K562 treated with DMSO at 1 percent for 4 hours (cell line): ENCODE measurements around the gene RSBN1. TPM values are rescaled to one million over a fixed set of nuclear protein-coding genes. Genes with fewer than 3 reads are reported as not detected.

Experiments
- total RNA-seq: library from RNA; unstranded; fragments of 300-600 nt; gene quantifications from 2 replicates; pipeline ENCODE4 v1.2.3, GENCODE V29; 2022; ENCODE audit not compliant: insufficient read depth

Gene RSBN1
- total RNA-seq, result 10.7 and 13.8 TPM in 2 replicates

GRCh38 chr1:113811888-113812660, at the start of gene RSBN1:
Gene RSBN1 (minus strand): TSS chr1:113812476. CDS start chr1:113812412, 64 bp downstream.

GRCh38 chr1:113759333-113760101, 52.8 kb downstream of the RSBN1 start, which contains the start of gene PHTF1:
Gene PHTF1 (minus strand): TSS chr1:113759486. CDS start chr1:113758703, 783 bp downstream.

Other genes with a start within 250 kb of the RSBN1 start
- 32.9 and 39.8 TPM in 2 replicates for gene PHTF1, start 53.0 kb downstream of the RSBN1 start, total RNA-seq
- 0.75 and 0.84 TPM in 2 replicates for gene PTPN22, start 59.2 kb upstream of the RSBN1 start, total RNA-seq
- gene BCL2L15, start 75.1 kb upstream of the RSBN1 start, total RNA-seq, result not detected in 2 replicates
- 7.4 and 10.2 TPM in 2 replicates for gene AP4B1, start 92.3 kb upstream of the RSBN1 start, total RNA-seq
- gene DCLRE1B, start 92.8 kb upstream of the RSBN1 start, total RNA-seq, result 12.2 and 15.5 TPM in 2 replicates
- 25.3 and 39.0 TPM in 2 replicates for gene HIPK1, start 116.8 kb upstream of the RSBN1 start, total RNA-seq
- not detected in 2 replicates for gene OLFML3, start 167.0 kb upstream of the RSBN1 start, total RNA-seq